Cardiac fibroblast (primary cell): Measurements from ENCODE around the gene CCDC148.
A peak's percentile ranks its signal among the peaks of the same experiment; 100 is the strongest.

ENCODE experiments used
- DNase-seq, 2 donors: peaks; one replicate each; pipeline versions ENCODE4 v3.0.0 to v3.0.0-alpha.2; 2010; ENCODE audit warnings: low read depth in 2 of 2
- H3K4me3 ChIP-seq, 2 donors: replicated peaks in 1 of 2; 1 replicate in 1 of 2; 2 replicates in 1 of 2; pipeline ENCODE4 v1.5.1; 2011; ENCODE audit warnings: low read depth in 2 of 2, low read length in 2 of 2, mild to moderate bottlenecking in 2 of 2, moderate library complexity in 1 of 2
- TF ChIP-seq, protein P1 (sequence below): IDR thresholded peaks from one replicate; pipeline ENCODE4 v1.5.1; 2011; ENCODE audit warnings: low read depth, mild to moderate bottlenecking, low read length, inconsistent platforms

Gene CCDC148

GRCh38 chr2:158405341-158405740 lies 51.2 kb downstream of the CCDC148 start:
- TF ChIP-seq, protein P1, sequence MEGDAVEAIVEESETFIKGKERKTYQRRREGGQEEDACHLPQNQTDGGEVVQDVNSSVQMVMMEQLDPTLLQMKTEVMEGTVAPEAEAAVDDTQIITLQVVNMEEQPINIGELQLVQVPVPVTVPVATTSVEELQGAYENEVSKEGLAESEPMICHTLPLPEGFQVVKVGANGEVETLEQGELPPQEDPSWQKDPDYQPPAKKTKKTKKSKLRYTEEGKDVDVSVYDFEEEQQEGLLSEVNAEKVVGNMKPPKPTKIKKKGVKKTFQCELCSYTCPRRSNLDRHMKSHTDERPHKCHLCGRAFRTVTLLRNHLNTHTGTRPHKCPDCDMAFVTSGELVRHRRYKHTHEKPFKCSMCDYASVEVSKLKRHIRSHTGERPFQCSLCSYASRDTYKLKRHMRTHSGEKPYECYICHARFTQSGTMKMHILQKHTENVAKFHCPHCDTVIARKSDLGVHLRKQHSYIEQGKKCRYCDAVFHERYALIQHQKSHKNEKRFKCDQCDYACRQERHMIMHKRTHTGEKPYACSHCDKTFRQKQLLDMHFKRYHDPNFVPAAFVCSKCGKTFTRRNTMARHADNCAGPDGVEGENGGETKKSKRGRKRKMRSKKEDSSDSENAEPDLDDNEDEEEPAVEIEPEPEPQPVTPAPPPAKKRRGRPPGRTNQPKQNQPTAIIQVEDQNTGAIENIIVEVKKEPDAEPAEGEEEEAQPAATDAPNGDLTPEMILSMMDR: no peak
- H3K4me3 ChIP-seq: no peak overlapping the region
- DNase-seq: no peak

- DNase-seq: no peak
- TF ChIP-seq, protein P1: no peak
- no peak overlapping the region for H3K4me3 ChIP-seq
Measured at GRCh38 chr2:158403237-158403636, 53.3 kb downstream of the CCDC148 start.

GRCh38 chr2:158402665-158403064 lies 53.9 kb downstream of the CCDC148 start:
- TF ChIP-seq, protein P1: no peak
- DNase-seq: no peak
- no peak overlapping the region for H3K4me3 ChIP-seq

GRCh38 chr2:158395166-158395565 lies 61.4 kb downstream of the CCDC148 start:
- no peak overlapping the region for H3K4me3 ChIP-seq
- TF ChIP-seq, protein P1: no peak
- DNase-seq: peak in 1 of 2 donors; percentile 5

GRCh38 chr2:158394453-158394852 lies 62.1 kb downstream of the CCDC148 start:
- DNase-seq: no peak
- TF ChIP-seq, protein P1: no peak
- H3K4me3 ChIP-seq: no peak overlapping the region

- DNase-seq: no peak
- H3K4me3 ChIP-seq: no peak overlapping the region
- TF ChIP-seq, protein P1: no peak
Measured at GRCh38 chr2:158393886-158394285, 62.7 kb downstream of the CCDC148 start.

DNA sequence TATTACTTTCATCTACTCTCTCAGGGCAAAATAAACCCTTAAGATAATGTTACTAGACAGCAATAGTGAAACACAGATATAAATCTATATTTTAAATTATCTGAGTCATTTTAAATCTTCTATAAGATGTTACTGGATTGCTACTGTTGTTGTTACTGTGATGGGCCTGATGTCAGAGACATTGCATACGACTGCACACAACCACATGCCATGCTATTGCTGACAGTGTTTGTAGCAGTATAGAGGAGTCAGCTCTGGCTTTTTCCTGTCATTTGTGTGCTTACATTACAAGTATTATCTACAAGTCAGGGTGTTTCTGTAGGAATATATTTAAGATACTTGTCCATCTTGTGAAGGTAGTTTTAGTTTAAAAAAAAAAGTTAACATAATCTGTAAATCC lies 63.9 kb downstream of the CCDC148 start:
- H3K4me3 ChIP-seq: no peak overlapping the region
- TF ChIP-seq, protein P1: no peak
- DNase-seq: no peak
